Stimulated activated CD4-positive, alpha-beta T cell treated with anti-CD3 and anti-CD28 coated beads, Interleukin-4, amount 100 ng/mL, for 1 hour (primary cell): ENCODE measurements around the gene F2RL2.
"Not testable (repeated sequence)": the region's sequence is repeated elsewhere in the genome, so short reads cannot be mapped to it uniquely, and the experiment has no call there.

Experiments used
- DNase-seq: peaks from one replicate; pipeline ENCODE4 v3.0.0-alpha.2; 2020

F2RL2 gene

GRCh38 chr5:76617675-76618074 is 5.5 kb downstream of the F2RL2 start:
- no peak for DNase-seq

GRCh38 chr5:76617229-76617628 is 6.0 kb downstream of the F2RL2 start:
- DNase-seq, result no peak

- DNase-seq, result no peak
These were observed 7.0 kb downstream of the F2RL2 start for GRCh38 chr5:76616206-76616605.

GRCh38 chr5:76615759-76616158 is 7.4 kb downstream of the F2RL2 start:
- DNase-seq, result no peak

- no peak for DNase-seq
These were observed 10.3 kb downstream of the F2RL2 start for GRCh38 chr5:76612942-76613341.

GRCh38 chr5:76610196-76610595 is 13.0 kb downstream of the F2RL2 start:
- no peak for DNase-seq

GRCh38 chr5:76608833-76609232 is 14.4 kb downstream of the F2RL2 start:
- DNase-seq, result no peak

- DNase-seq, result no peak
These were observed 15.8 kb downstream of the F2RL2 start for GRCh38 chr5:76607353-76607871.

- no peak for DNase-seq
These were observed 16.5 kb downstream of the F2RL2 start for GRCh38 chr5:76606701-76607100.

- no peak for DNase-seq
These were observed 18.4 kb downstream of the F2RL2 start for GRCh38 chr5:76604838-76605237.

- DNase-seq, result not testable (repeated sequence)
These were observed 19.2 kb downstream of the F2RL2 start for GRCh38 chr5:76603991-76604390.

- DNase-seq, result no peak
These were observed 21.0 kb downstream of the F2RL2 start for GRCh38 chr5:76602094-76602726.

- no peak for DNase-seq
These were observed 21.7 kb downstream of the F2RL2 start for GRCh38 chr5:76601470-76601869.

- no peak for DNase-seq
These were observed 22.5 kb downstream of the F2RL2 start for GRCh38 chr5:76600716-76601115.

GRCh38 chr5:76598531-76598930 is 24.7 kb downstream of the F2RL2 start:
- DNase-seq, result no peak

- no peak for DNase-seq
These were observed 27.3 kb downstream of the F2RL2 start for GRCh38 chr5:76595755-76596481.

- DNase-seq, result no peak
These were observed 29.1 kb downstream of the F2RL2 start for GRCh38 chr5:76594107-76594506.

- DNase-seq, result no peak
These were observed 30.5 kb downstream of the F2RL2 start for GRCh38 chr5:76592692-76593091.

GRCh38 chr5:76591366-76591765 is 31.8 kb downstream of the F2RL2 start:
- DNase-seq, result no peak

GRCh38 chr5:76590027-76590426 is 33.2 kb downstream of the F2RL2 start:
- DNase-seq, result no peak

GRCh38 chr5:76586531-76586930 is 36.7 kb downstream of the F2RL2 start:
- DNase-seq, result no peak

GRCh38 chr5:76585783-76586217 is 37.4 kb downstream of the F2RL2 start:
- no peak for DNase-seq

GRCh38 chr5:76583163-76584047 is 39.8 kb downstream of the F2RL2 start:
- no peak for DNase-seq
